Caco-2 (cell line): ENCODE data around the gene ADAM23. TPM values are rescaled to one million over a fixed set of nuclear protein-coding genes. Genes with fewer than 3 reads are reported as not detected.

Experiments
- BruUV-seq: library from RNA; stranded (reverse); fragments of 400-500 nt; replicated peaks from 2 replicates; lab custom pipeline; 2021; lab: Mats Ljungman, UMichigan
- CTCF ChIA-PET: fragments of 300-600 bp; sonication (Branson Sonifier 250); formaldehyde crosslinking; loops from one replicate; lab custom pipeline; 2022; ENCODE audit warnings: antibody characterized with exemption; lab: Charles Lee
- POLR2A ChIA-PET: fragments of 300-600 bp; sonication (Branson Sonifier 250); formaldehyde crosslinking; loops from one replicate; lab custom pipeline; 2022; ENCODE audit warnings: antibody characterized with exemption; lab: Charles Lee
- DNase-seq, 2 experiments: peaks; one replicate each; pipeline versions ENCODE4 v3.0.0 to v3.0.0-alpha.2; 2020 to 2022
- H3K27me3 ChIP-seq: replicated peaks from 2 replicates; pipeline ENCODE4 v1.6.0; 2011; ENCODE audit warnings: low read length; ENCODE audit not compliant: control insufficient read depth, insufficient read depth
- H3K36me3 ChIP-seq: 2 replicates; pipeline ENCODE4 v1.5.1; 2011; ENCODE audit warnings: low read length; ENCODE audit not compliant: control insufficient read depth, insufficient read depth
- H3K4me1 ChIP-seq: fragments of 250-450 bp; sonication (Bioruptor Pico); 2 replicates; pipeline ENCODE4 v1.5.1; 2020; ENCODE audit warnings: mild to moderate bottlenecking
- H3K4me3 ChIP-seq: 2 replicates; pipeline ENCODE4 v1.5.1; 2011; ENCODE audit warnings: low read depth, mild to moderate bottlenecking, control low read depth, low read length
- H3K9me3 ChIP-seq: fragments of 250-450 bp; sonication (Bioruptor Pico); 2 replicates; pipeline ENCODE4 v1.5.1; 2020; ENCODE audit warnings: mild to moderate bottlenecking, moderate library complexity
- H3K27ac Mint-ChIP-seq: one replicate; pipeline ENCODE4 v1.8.0; 2022; ENCODE audit warnings: mixed read lengths; ENCODE audit not compliant: unreplicated experiment
- H3K27me3 Mint-ChIP-seq: one replicate; pipeline ENCODE4 v1.8.0; 2022; ENCODE audit warnings: mixed read lengths; ENCODE audit not compliant: insufficient read depth, unreplicated experiment
- H3K36me3 Mint-ChIP-seq: one replicate; pipeline ENCODE4 v1.8.0; 2022; ENCODE audit warnings: mild to moderate bottlenecking, mixed read lengths; ENCODE audit not compliant: insufficient read depth, unreplicated experiment
- H3K4me1 Mint-ChIP-seq: one replicate; pipeline ENCODE4 v1.8.0; 2022; ENCODE audit warnings: low read depth, mixed read lengths; ENCODE audit not compliant: unreplicated experiment
- H3K4me3 Mint-ChIP-seq: one replicate; pipeline ENCODE4 v1.8.0; 2022; ENCODE audit warnings: mild to moderate bottlenecking, moderate library complexity, mixed read lengths; ENCODE audit not compliant: unreplicated experiment
- H3K9me3 Mint-ChIP-seq: one replicate; pipeline ENCODE4 v1.8.0; 2022; ENCODE audit warnings: mixed read lengths; ENCODE audit not compliant: unreplicated experiment
- intact Hi-C: fragments of 100-400 bp; cut with micrococcal nuclease; formaldehyde crosslinking; loops from one replicate; pipeline ENCODE4 v1.10.0; 2022; ENCODE audit not compliant: unreplicated experiment
- total RNA-seq: library from RNA; stranded (reverse); gene quantifications from 2 replicates; pipeline ENCODE4 v1.2.3, GENCODE V29; 2022
- TF ChIP-seq, protein P1 (sequence below), 2 experiments: fragments of 200-600 bp in 1 of 2; IDR thresholded peaks; 1 replicate in 1 of 2; 2 replicates in 1 of 2; pipeline versions ENCODE4 v1.5.1 to v1.8.0; 2011 to 2022; ENCODE audit warnings: antibody characterized with exemption in 1 of 2, control low read depth in 1 of 2, inconsistent platforms in 1 of 2, low read depth in 1 of 2, low read length in 1 of 2, mild to moderate bottlenecking in 1 of 2, moderate library complexity in 1 of 2; ENCODE audit not compliant: insufficient read depth in 1 of 2, severe bottlenecking in 1 of 2, unreplicated experiment in 1 of 2

ADAM23 gene
- total RNA-seq, 1 experiment from 2014 or later: 55.1 TPM

DNA sequence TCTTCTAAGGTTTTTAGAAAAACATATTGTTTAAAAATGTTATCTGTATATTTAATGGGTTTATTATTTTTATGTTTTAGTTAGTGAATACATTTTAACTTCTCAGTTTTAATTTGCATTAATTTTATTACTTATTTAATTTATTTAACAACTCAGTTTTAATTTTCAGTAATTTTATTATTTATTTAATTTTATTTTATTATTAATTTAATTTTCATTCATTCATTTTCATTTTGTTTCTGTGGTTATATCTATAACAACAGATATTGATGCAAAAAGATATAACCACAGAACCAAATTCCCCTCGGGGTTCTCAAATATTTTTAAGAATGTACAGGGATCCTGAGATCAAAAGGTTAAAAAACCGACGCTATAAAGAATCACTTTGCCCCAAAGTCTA is 221.9 kb downstream of the ADAM23 start:
- Mint-ChIP-seq H3K36me3 (no peaks in the 10 kb centered on the region), H3K27ac (no peak overlapping the region), H3K4me3 (no peak overlapping the region), H3K4me1 (no peaks in the 10 kb centered on the region), H3K9me3 (no peaks in the 10 kb centered on the region), H3K27me3 (peaks cover 18% of the 10 kb centered on the region)
- H3K4me3 ChIP-seq: no peak overlapping the region
- TF ChIP-seq, protein P1, sequence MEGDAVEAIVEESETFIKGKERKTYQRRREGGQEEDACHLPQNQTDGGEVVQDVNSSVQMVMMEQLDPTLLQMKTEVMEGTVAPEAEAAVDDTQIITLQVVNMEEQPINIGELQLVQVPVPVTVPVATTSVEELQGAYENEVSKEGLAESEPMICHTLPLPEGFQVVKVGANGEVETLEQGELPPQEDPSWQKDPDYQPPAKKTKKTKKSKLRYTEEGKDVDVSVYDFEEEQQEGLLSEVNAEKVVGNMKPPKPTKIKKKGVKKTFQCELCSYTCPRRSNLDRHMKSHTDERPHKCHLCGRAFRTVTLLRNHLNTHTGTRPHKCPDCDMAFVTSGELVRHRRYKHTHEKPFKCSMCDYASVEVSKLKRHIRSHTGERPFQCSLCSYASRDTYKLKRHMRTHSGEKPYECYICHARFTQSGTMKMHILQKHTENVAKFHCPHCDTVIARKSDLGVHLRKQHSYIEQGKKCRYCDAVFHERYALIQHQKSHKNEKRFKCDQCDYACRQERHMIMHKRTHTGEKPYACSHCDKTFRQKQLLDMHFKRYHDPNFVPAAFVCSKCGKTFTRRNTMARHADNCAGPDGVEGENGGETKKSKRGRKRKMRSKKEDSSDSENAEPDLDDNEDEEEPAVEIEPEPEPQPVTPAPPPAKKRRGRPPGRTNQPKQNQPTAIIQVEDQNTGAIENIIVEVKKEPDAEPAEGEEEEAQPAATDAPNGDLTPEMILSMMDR (IDR thresholded peaks at IDR 0.05; ENCODE audit: insufficient read depth in 1 of 2, low read depth in 1 of 2, low read length in 1 of 2, severe bottlenecking in 1 of 2, unreplicated experiment in 1 of 2): no peak
- no peaks in the 10 kb centered on the region for H3K4me1 ChIP-seq
- POLR2A ChIA-PET: no interaction called here
- no peaks in the 10 kb centered on the region for H3K36me3 ChIP-seq
- no peak for DNase-seq
- CTCF ChIA-PET: no interaction called here
- no TSS peak for BruUV-seq
- H3K9me3 ChIP-seq: no peaks in the 10 kb centered on the region
- no peaks in the 10 kb centered on the region; the same call in 1 of the 2 replicates for H3K27me3 ChIP-seq
- intact Hi-C loops: no loop called here

Other genes starting within 250 kb of the ADAM23 start
- gene ZDBF2, start 168.9 kb upstream of the ADAM23 start, total RNA-seq: 6.5 and 7.4 TPM in 2 replicates
- not detected in 2 replicates for gene FAM237A, start 199.0 kb downstream of the ADAM23 start, total RNA-seq